ENCODE measurements around the gene SOCS6. TPM values are rescaled to one million over a fixed set of nuclear protein-coding genes. Genes with fewer than 3 reads are reported as not detected.
"Not testable (repeated sequence)": the region's sequence is repeated elsewhere in the genome, so short reads cannot be mapped to it uniquely, and the experiment has no call there.

SOCS6 gene
- total RNA-seq, 1 donor from 2014 or later = 3.8 TPM

DNA sequence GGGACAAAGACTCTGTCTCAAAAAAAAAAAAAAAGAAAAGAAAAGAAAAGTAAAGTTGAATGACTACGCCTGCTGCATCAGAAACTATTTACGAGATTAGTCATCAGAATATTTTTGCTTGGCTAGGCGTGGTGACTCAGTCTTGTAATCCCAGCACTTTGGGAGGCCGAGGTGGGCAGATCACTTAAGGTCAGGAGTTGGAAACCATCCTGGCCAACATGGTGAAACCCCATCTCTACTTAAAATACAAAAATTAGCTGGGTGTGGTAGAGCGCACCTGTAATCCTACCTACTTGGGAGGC is 69.2 kb downstream of the SOCS6 start:
- H3K4me1 Mint-ChIP-seq (ENCODE audit: low read depth); H3K36me3 Mint-ChIP-seq (ENCODE audit: low read depth); H3K27me3 Mint-ChIP-seq (ENCODE audit: low read depth); H3K27ac Mint-ChIP-seq; intact Hi-C loops (cut with micrococcal nuclease); DNase-seq (ENCODE audit: low spot score); H3K9me3 Mint-ChIP-seq; H3K4me3 Mint-ChIP-seq (ENCODE audit: low read depth): not testable (repeated sequence)

DNA sequence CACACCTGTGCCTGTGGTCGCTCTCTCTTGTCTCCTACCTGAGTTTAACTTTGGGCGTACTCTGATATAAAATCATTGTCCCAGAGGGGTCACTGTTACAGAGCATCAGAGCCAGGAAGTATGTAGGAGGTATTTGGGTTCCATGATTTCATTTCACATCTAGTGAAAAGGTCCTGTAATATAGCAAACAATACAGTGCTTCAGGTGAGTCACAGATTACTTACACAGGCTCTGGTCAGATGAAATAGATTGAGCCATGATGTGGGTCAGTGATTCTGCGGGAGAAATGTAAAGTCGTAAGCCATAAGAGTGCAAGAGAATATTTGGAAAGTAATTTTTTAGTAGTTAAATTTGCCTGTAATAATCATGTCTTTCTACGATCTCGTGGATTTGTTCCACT is 70.2 kb downstream of the SOCS6 start:
- no peaks in the 10 kb centered on the region for H3K9me3 Mint-ChIP-seq

DNA sequence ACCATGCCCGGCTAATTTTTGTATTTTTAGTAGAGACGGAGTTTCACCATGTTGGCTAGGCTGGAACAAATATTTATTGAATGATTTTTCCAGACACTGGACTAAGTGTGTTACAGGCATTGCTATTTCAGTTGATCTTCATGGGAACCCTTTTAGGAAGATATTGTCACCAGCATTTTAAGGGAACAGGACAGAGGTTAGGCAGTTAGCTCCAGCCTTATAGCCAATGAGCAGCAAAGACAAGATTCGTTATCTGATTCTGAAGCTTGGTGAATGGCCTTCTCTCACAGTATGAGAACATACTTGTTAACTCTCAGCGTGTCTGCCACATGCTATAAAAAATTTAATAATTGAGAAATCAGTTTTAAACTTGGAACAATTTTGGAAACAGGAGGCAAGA is 73.4 kb downstream of the SOCS6 start:
- Mint-ChIP-seq H3K4me1 (ENCODE audit: low read depth) (no peaks in the 10 kb centered on the region), H3K4me3 (ENCODE audit: low read depth) (no peak overlapping the region), H3K36me3 (ENCODE audit: low read depth) (no peaks in the 10 kb centered on the region), H3K9me3 (no peaks in the 10 kb centered on the region), H3K27ac (no peak overlapping the region), H3K27me3 (ENCODE audit: low read depth) (peaks cover 2% of the 10 kb centered on the region)
- DNase-seq (ENCODE audit: low spot score) = no peak
- intact Hi-C loops (cut with micrococcal nuclease) = no loop called here

More for the DNA sequence above, 70.2 kb downstream of the SOCS6 start:
- H3K36me3 Mint-ChIP-seq (ENCODE audit: low read depth) = no peaks in the 10 kb centered on the region
- DNase-seq (ENCODE audit: low spot score) = no peak
- H3K4me1 Mint-ChIP-seq (ENCODE audit: low read depth) = no peaks in the 10 kb centered on the region
- H3K4me3 Mint-ChIP-seq (ENCODE audit: low read depth) = no peak overlapping the region
- intact Hi-C loops (cut with micrococcal nuclease) = no loop called here
- H3K27ac Mint-ChIP-seq = no peak overlapping the region
- H3K27me3 Mint-ChIP-seq (ENCODE audit: low read depth) = no peaks in the 10 kb centered on the region

DNA sequence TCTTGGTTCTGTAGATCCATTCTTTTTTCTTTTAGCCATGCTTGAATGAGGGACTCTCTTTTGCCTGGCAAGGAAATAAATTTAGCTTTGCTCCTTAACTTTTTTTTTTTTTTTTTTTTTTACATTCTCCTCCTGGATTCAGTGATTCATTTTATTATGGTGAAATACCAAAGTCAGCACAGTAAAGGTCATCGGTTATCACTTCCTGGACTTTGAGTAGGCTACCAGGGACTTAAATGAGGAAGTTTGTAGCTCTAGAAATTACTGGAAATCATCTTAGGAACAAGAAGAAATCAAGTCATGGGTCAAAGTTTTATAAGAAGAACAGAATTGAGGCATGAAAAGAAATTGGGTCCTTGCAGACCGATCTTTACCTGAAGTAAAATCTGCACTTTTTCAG is 75.0 kb downstream of the SOCS6 start:
- intact Hi-C loops (cut with micrococcal nuclease) = no loop called here
- no peak overlapping the region for H3K27ac Mint-ChIP-seq
- no peak overlapping the region for H3K4me3 Mint-ChIP-seq (ENCODE audit: low read depth)
- H3K36me3 Mint-ChIP-seq (ENCODE audit: low read depth) = no peaks in the 10 kb centered on the region
- no peaks in the 10 kb centered on the region for H3K9me3 Mint-ChIP-seq
- peaks cover 2% of the 10 kb centered on the region for H3K27me3 Mint-ChIP-seq (ENCODE audit: low read depth)
- DNase-seq (ENCODE audit: low spot score) = no peak
- no peaks in the 10 kb centered on the region for H3K4me1 Mint-ChIP-seq (ENCODE audit: low read depth)

DNA sequence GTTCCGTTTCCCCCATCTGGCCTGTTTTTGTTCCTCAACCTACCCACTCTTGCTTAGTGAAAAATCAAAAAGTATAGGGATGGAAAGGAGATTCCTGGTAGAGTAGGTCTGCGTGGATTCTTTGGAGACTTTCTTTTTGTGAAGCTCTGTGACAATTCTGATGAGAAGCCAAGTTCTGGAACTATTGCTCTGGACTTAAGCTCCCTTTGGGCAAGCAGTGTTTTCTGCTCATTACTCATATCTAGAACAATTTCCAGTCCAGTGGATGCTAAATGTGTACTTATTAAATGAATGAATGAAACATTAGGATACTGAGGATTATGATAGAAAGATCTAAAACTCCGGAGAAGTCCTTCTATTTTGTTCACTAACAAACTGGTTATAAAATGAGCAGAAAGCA is 76.5 kb downstream of the SOCS6 start:
- intact Hi-C loops (cut with micrococcal nuclease) = no loop called here
- H3K9me3 Mint-ChIP-seq = no peaks in the 10 kb centered on the region
- no peaks in the 10 kb centered on the region for H3K36me3 Mint-ChIP-seq (ENCODE audit: low read depth)
- DNase-seq (ENCODE audit: low spot score) = no peak
- no peaks in the 10 kb centered on the region for H3K4me1 Mint-ChIP-seq (ENCODE audit: low read depth)
- H3K27me3 Mint-ChIP-seq (ENCODE audit: low read depth) = peaks cover 2% of the 10 kb centered on the region
- no peak overlapping the region for H3K4me3 Mint-ChIP-seq (ENCODE audit: low read depth)
- no peak overlapping the region for H3K27ac Mint-ChIP-seq

DNA sequence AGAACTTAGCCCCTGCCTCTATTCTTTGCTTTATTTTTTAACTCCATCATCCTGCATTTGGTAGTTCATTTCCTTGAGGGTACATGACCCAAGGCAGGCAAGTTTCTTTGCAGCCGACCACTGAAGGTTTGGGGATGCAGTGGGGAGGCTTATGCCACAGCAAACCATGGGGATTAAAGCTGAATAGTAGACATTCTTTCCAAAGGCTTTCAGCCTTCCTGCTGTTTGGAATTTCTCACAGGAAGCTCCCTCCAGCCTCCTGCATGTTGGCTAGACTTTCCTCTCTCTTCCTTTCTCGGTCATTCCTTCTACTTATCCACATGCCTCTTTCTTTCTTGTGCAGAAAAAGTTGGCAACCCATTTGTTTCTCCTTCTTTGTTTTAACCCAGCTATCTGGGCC is 77.3 kb downstream of the SOCS6 start:
- intact Hi-C loops (cut with micrococcal nuclease) = no loop called here
- Mint-ChIP-seq H3K4me3 (ENCODE audit: low read depth) (no peak overlapping the region), H3K4me1 (ENCODE audit: low read depth) (no peaks in the 10 kb centered on the region), H3K27ac (no peak overlapping the region), H3K36me3 (ENCODE audit: low read depth) (no peaks in the 10 kb centered on the region), H3K9me3 (no peaks in the 10 kb centered on the region), H3K27me3 (ENCODE audit: low read depth) (peaks cover 2% of the 10 kb centered on the region)
- DNase-seq (ENCODE audit: low spot score) = no peak

DNA sequence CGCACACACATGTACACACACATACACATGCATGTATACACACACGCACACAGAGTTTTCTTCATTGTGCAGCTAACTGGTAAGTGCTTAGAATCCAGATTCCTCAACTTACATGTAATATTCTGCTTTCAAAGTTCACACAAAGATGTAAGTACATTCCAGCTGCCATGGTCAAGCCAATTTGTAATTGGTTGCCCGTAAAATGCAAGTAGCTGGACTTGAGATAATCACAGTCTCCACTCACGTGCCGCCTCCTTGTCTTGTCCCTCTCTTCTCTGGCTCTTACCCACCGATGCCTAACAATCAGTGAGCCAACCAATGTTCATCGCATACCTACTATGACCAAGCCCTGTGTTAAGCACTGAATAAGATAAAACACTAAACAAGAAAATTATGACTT is 77.8 kb downstream of the SOCS6 start:
- DNase-seq (ENCODE audit: low spot score) = no peak
- no peaks in the 10 kb centered on the region for H3K4me1 Mint-ChIP-seq (ENCODE audit: low read depth)
- intact Hi-C loops (cut with micrococcal nuclease) = no loop called here

DNA sequence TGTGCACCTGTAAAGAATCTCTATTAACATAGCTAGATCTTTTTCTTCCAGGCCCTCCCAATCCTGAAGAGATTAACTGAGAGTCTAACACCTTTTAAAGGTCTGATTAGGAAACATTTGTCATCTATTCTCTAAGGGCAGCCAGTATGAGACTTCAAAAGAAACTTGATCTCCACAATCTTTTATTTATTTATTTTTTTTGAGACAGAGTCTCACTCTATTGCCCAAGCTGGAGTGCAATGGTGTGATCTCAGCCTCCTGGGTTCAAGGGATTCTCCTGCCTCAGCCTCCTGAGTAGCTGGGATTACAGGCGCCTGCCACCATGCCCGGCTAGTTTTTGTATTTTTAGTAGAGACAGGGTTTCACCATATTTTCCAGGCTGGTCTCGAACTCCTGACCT is 78.5 kb downstream of the SOCS6 start:
- H3K4me3 Mint-ChIP-seq (ENCODE audit: low read depth); H3K4me1 Mint-ChIP-seq (ENCODE audit: low read depth); DNase-seq (ENCODE audit: low spot score); H3K36me3 Mint-ChIP-seq (ENCODE audit: low read depth); H3K27me3 Mint-ChIP-seq (ENCODE audit: low read depth); intact Hi-C loops (cut with micrococcal nuclease); H3K27ac Mint-ChIP-seq; H3K9me3 Mint-ChIP-seq: not testable (repeated sequence)

More for the DNA sequence above, 77.8 kb downstream of the SOCS6 start:
- Mint-ChIP-seq H3K27me3 (ENCODE audit: low read depth) (peaks cover 2% of the 10 kb centered on the region), H3K4me3 (ENCODE audit: low read depth) (no peak overlapping the region), H3K27ac (no peak overlapping the region), H3K9me3 (no peaks in the 10 kb centered on the region), H3K36me3 (ENCODE audit: low read depth) (no peaks in the 10 kb centered on the region)

DNA sequence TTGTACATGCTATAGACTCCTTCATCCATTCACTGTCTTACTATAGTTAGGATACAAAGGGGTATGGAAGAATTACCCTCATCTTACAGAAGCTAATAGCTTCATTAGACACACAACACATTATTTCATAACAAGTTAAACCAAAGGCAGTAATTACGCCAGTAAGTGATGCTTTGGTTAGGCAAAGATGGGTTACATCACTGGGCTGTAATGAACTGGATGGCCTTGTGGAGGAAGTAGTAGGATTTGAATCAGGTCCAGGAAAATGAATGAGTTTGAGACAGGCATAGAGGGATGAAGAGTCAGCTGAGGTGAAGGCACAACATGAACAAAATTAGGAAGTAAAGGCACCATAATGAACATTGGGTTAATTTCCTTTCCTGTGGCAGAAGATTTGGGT is 80.1 kb downstream of the SOCS6 start:
- H3K27ac Mint-ChIP-seq = no peak overlapping the region
- no peaks in the 10 kb centered on the region for H3K9me3 Mint-ChIP-seq
- intact Hi-C loops (cut with micrococcal nuclease) = no loop called here
- no peak for DNase-seq (ENCODE audit: low spot score)
- no peak overlapping the region for H3K4me3 Mint-ChIP-seq (ENCODE audit: low read depth)
- H3K27me3 Mint-ChIP-seq (ENCODE audit: low read depth) = peaks cover 2% of the 10 kb centered on the region
- no peaks in the 10 kb centered on the region for H3K4me1 Mint-ChIP-seq (ENCODE audit: low read depth)
- H3K36me3 Mint-ChIP-seq (ENCODE audit: low read depth) = no peaks in the 10 kb centered on the region

DNA sequence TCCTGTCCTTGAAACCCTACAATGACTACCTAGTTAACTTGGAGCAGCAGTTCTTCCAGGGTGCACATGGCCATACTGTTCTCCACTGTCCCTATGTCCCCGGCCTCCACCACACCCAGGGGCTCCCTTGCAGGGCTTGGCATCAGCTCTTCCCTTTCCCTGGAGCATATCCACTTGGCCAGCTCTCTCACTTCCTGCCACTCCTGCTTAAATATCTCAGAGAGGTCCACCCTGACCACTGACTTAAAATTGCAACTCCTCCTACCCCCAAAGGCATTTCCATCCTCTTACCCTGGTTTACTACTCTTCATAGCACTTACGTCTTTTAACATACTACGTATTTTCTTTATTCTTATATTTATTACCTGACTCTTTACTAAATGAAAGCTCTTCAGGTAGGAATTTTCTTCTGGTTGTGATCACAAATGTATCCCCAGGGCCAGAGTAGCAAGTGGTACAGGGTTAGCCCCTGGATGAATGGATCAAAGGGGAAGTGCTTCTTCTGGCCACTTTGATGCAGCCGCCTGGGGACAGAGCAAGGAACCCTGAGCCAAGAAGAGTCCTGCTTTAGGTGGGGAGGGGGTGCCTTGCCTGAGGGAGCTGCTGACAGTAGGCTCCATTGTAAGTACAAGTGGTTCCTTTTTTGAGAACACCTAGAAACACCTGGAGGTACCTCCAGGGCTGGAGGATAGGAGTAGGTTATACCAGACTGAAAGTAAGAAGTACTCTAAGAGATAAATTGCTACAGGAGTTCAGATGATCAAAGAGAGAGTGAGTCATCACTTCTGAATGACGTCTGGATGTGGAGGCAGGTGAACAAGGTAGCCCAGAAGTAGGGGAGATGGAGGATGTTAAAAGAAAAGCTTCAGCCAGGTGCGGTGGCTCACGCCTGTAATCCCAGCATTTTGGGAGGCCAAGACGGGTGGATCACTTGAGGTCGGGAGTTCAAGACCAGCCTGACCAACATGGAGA is 82.2 kb downstream of the SOCS6 start:
- intact Hi-C loops (cut with micrococcal nuclease) = no loop called here
- H3K9me3 Mint-ChIP-seq = no peaks in the 10 kb centered on the region
- no peaks in the 10 kb centered on the region for H3K36me3 Mint-ChIP-seq (ENCODE audit: low read depth)
- no peak for DNase-seq (ENCODE audit: low spot score)
- no peak overlapping the region for H3K4me3 Mint-ChIP-seq (ENCODE audit: low read depth)
- no peaks in the 10 kb centered on the region for H3K4me1 Mint-ChIP-seq (ENCODE audit: low read depth)
- no peak overlapping the region for H3K27ac Mint-ChIP-seq
- peaks cover 3% of the 10 kb centered on the region for H3K27me3 Mint-ChIP-seq (ENCODE audit: low read depth)

DNA sequence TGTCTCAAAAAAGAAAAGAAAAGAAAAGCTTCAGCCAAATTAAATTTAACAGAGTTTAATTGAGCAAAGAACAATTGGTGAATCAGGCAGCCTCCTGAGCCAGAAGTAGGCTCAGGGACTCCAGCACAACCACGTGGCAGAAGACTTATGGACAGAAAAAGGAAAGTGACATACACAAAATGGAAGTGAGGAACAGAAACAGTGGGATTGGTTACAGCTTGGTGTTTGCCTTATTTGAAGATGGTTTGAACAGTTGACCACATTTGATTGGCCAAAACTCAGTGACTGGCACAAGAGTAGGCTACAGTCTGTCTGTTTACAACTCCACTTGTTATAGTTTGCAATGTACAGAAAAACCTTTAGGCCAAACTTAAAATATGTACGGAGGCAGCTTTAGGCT is 83.1 kb downstream of the SOCS6 start:
- Mint-ChIP-seq H3K4me1 (ENCODE audit: low read depth) (no peaks in the 10 kb centered on the region), H3K4me3 (ENCODE audit: low read depth) (no peak overlapping the region), H3K36me3 (ENCODE audit: low read depth) (no peaks in the 10 kb centered on the region)

DNA sequence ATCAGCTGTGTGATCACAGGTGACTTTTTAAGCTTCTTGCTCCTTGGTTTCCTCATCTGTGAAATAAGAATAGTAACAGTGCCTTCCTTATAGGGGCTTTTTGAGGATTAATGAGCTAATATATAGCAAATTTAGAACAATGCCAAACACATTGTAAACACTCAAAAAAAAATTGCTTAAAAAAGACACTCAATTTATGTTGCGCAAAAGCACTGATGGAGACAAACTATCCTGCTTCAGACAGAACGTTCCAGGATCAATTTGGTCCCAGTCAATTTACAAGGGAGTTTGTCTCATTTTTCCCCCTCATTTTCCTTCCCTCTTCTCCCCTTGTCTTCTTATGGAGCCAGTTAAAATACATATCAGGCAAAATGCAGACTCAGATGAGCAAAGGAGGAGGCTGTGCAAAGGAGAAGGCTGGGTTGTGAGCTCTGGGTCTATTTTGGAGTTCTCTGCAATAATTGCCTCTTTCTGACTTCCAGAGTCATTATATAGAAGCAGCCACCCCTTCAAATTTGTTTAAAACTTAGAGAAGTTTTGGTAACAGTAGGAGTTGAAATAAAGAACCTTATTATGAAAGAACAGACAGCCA is 83.7 kb downstream of the SOCS6 start:
- H3K4me3 Mint-ChIP-seq (ENCODE audit: low read depth) = no peak overlapping the region
- DNase-seq (ENCODE audit: low spot score) = no peak
- H3K9me3 Mint-ChIP-seq = no peaks in the 10 kb centered on the region
- intact Hi-C loops (cut with micrococcal nuclease) = no loop called here
- H3K27ac Mint-ChIP-seq = no peak overlapping the region
- no peaks in the 10 kb centered on the region for H3K36me3 Mint-ChIP-seq (ENCODE audit: low read depth)
- H3K4me1 Mint-ChIP-seq (ENCODE audit: low read depth) = no peaks in the 10 kb centered on the region
- peaks cover 2% of the 10 kb centered on the region for H3K27me3 Mint-ChIP-seq (ENCODE audit: low read depth)

More for the DNA sequence above, 83.1 kb downstream of the SOCS6 start:
- intact Hi-C loops (cut with micrococcal nuclease) = no loop called here
- DNase-seq (ENCODE audit: low spot score) = no peak
- H3K27me3 Mint-ChIP-seq (ENCODE audit: low read depth) = peaks cover 2% of the 10 kb centered on the region
- H3K9me3 Mint-ChIP-seq = no peaks in the 10 kb centered on the region
- H3K27ac Mint-ChIP-seq = no peak overlapping the region

DNA sequence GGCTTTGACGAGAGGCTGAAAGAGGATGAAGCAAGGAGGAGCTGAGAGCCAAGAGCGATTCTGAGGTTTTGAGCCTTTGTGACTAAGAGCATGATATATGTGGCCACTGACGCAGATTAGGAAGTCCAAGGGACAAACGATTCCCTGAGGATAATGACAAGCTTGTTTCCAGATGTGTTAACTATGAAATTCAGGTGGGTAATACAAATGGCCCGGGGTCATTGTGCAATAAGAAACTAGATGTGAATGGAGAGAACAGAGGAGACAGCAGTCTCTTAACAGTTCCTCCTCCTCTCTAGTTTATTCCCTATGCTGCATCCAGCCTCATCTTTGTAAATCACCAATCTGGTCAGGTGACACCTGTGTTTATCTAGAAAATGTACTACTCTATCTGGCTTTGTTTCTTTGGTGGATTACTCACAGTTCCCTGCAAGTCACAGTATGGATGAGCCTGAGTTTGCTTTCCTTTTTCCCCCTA is 84.2 kb downstream of the SOCS6 start:
- Mint-ChIP-seq H3K4me1 (ENCODE audit: low read depth) (no peaks in the 10 kb centered on the region), H3K27me3 (ENCODE audit: low read depth) (peaks cover 2% of the 10 kb centered on the region), H3K36me3 (ENCODE audit: low read depth) (no peaks in the 10 kb centered on the region), H3K4me3 (ENCODE audit: low read depth) (no peak overlapping the region), H3K9me3 (no peaks in the 10 kb centered on the region), H3K27ac (no peak overlapping the region)
- intact Hi-C loops (cut with micrococcal nuclease) = no loop called here
- no peak for DNase-seq (ENCODE audit: low spot score)

Measured in activated T-helper 2 cell treated with anti-CD3 and anti-CD28 coated beads, Interferon-gamma antibody, Interleukin-2, Interleukin-4, amounts not matched to agents 10 μg/mL and 5 μg/mL and 100 μg/mL, durations not matched to agents 14 hours and 24 hours and 36 hours (primary cell).